Activated B cell treated with CpG ODN at 0.5 μM for 24 hours (primary cell): Measurements from ENCODE around the gene OR10H2. TPM values are rescaled to one million over a fixed set of nuclear protein-coding genes. Genes with fewer than 3 reads are reported as not detected.
"Not testable (repeated sequence)": the region's sequence is repeated elsewhere in the genome, so short reads cannot be mapped to it uniquely, and the experiment has no call there.

Experiments
- ATAC-seq: fragments of 200-7000 bp; cut with Tn5 transposase; one replicate; pipeline ENCODE4 v1.10.0; 2021; ENCODE audit warnings: low read depth, mild to moderate bottlenecking, moderate library complexity
- CTCF ChIA-PET: fragments of 350-600 bp; sonication (Branson Sonifier 250); formaldehyde crosslinking; loops from one replicate; lab custom pipeline; 2021; ENCODE audit warnings: antibody characterized with exemption; lab: Charles Lee
- POLR2A ChIA-PET: fragments of 350-600 bp; sonication (Branson Sonifier 250); formaldehyde crosslinking; loops from one replicate; lab custom pipeline; 2021; ENCODE audit warnings: antibody characterized with exemption; lab: Charles Lee
- DNase-seq: peaks from one replicate; pipeline ENCODE4 v3.0.0; 2022
- H3K27ac Mint-ChIP-seq: one replicate; pipeline ENCODE4 v1.8.0; 2020; ENCODE audit warnings: mixed read lengths
- H3K27me3 Mint-ChIP-seq: one replicate; pipeline ENCODE4 v1.8.0; 2021; ENCODE audit warnings: mixed read lengths
- H3K36me3 Mint-ChIP-seq: one replicate; pipeline ENCODE4 v1.8.0; 2021; ENCODE audit warnings: low read depth, mixed read lengths
- H3K4me1 Mint-ChIP-seq: one replicate; pipeline ENCODE4 v1.8.0; 2021; ENCODE audit warnings: mixed read lengths
- H3K4me3 Mint-ChIP-seq: one replicate; pipeline ENCODE4 v1.8.0; 2020; ENCODE audit warnings: mild to moderate bottlenecking, mixed read lengths
- H3K9me3 Mint-ChIP-seq: one replicate; pipeline ENCODE4 v1.8.0; 2020; ENCODE audit warnings: mixed read lengths
- CTCF ChIP-seq: fragments of 200-600 bp; IDR thresholded peaks from one replicate; pipeline ENCODE4 v1.8.0; 2022; ENCODE audit warnings: antibody characterized with exemption, mild to moderate bottlenecking
- intact Hi-C: fragments of 100-400 bp; cut with micrococcal nuclease; formaldehyde crosslinking; loops from one replicate; pipeline ENCODE4 v1.15.1; 2024
- total RNA-seq: library from RNA; stranded (reverse); gene quantifications from 2 replicates; pipeline ENCODE4 v1.2.3, GENCODE V29; 2022

The OR10H2 gene
- not detected in 2 replicates for total RNA-seq

- intact Hi-C loops: no loop called here
- Mint-ChIP-seq H3K4me1 (no peaks in the 10 kb centered on the region), H3K27me3 (peaks cover 31% of the 10 kb centered on the region), H3K9me3 (no peaks in the 10 kb centered on the region), H3K27ac (no peak within 1 kb of the TSS), H3K36me3 (no peaks in the 10 kb centered on the region), H3K4me3 (no peak within 1 kb of the TSS)
- ATAC-seq (no peak), DNase-seq (no peak)
- ChIA-PET CTCF (no interaction called here), POLR2A (no interaction called here)
- TF ChIP-seq CTCF: no peak
Observed at GRCh38 chr19:15727724-15728123, at the start of gene OR10H2. OR10H2 (plus strand) TSS chr19:15728024; CDS start chr19:15728044, 20 bp downstream.

GRCh38 chr19:15679089-15679488 lies 48.7 kb upstream of the OR10H2 start:
- Mint-ChIP-seq H3K4me1 (no peaks in the 10 kb centered on the region), H3K27ac (no peak overlapping the region), H3K36me3 (no peaks in the 10 kb centered on the region), H3K4me3 (no peak overlapping the region), H3K27me3 (peaks cover 14% of the 10 kb centered on the region), H3K9me3 (no peaks in the 10 kb centered on the region)
- DNase-seq (no peak), ATAC-seq (no peak)
- TF ChIP-seq CTCF: no peak
- intact Hi-C loops: no loop called here
- ChIA-PET POLR2A (no interaction called here), CTCF (interaction anchor here (0.6 kb wide), 1 partner anchor 98 kb away, joined by 3 read pairs; no protein-coding TSS in a partner anchor)

- H3K4me3 Mint-ChIP-seq, CTCF ChIA-PET, H3K9me3 Mint-ChIP-seq, H3K36me3 Mint-ChIP-seq, H3K27ac Mint-ChIP-seq, DNase-seq, H3K4me1 Mint-ChIP-seq, intact Hi-C loops, POLR2A ChIA-PET, ATAC-seq: not testable (repeated sequence)
- peaks cover 18% of the 10 kb centered on the region for H3K27me3 Mint-ChIP-seq
Observed at GRCh38 chr19:15679865-15680264, 48.0 kb upstream of the OR10H2 start.

GRCh38 chr19:15680478-15681322 lies 47.1 kb upstream of the OR10H2 start:
- no peak for DNase-seq
- no peak for ATAC-seq
- ChIA-PET CTCF (no interaction called here), POLR2A (no interaction called here)
- H3K4me1 Mint-ChIP-seq: no peaks in the 10 kb centered on the region
- no peak overlapping the region for H3K27ac Mint-ChIP-seq
- no peaks in the 10 kb centered on the region for H3K36me3 Mint-ChIP-seq
- intact Hi-C loops: no loop called here
- no peak overlapping the region for H3K4me3 Mint-ChIP-seq
- H3K9me3 Mint-ChIP-seq: no peaks in the 10 kb centered on the region
- peaks cover 21% of the 10 kb centered on the region for H3K27me3 Mint-ChIP-seq
- no peak for TF ChIP-seq CTCF

GRCh38 chr19:15683411-15683810 lies 44.4 kb upstream of the OR10H2 start:
- Mint-ChIP-seq H3K27me3 (peaks cover 24% of the 10 kb centered on the region), H3K9me3 (peaks cover 3% of the 10 kb centered on the region), H3K36me3 (no peaks in the 10 kb centered on the region), H3K27ac (no peak overlapping the region), H3K4me1 (no peaks in the 10 kb centered on the region), H3K4me3 (no peak overlapping the region)
- ATAC-seq: no peak
- CTCF ChIA-PET: no interaction called here
- intact Hi-C loops: no loop called here
- no peak for TF ChIP-seq CTCF
- POLR2A ChIA-PET: no interaction called here
- DNase-seq: no peak
